DMS79 treated with DMSO at 0.1 percent for 48 hours (cell line): ENCODE data around the gene ASB8.
"Not testable (repeated sequence)": the region's sequence is repeated elsewhere in the genome, so short reads cannot be mapped to it uniquely, and the experiment has no call there.

Experiments
- DNase-seq: peaks from one replicate; lab custom pipeline; 2025; lab: John Stamatoyannopoulos, UW

The ASB8 gene

GRCh38 chr12:48142818-48143674 lies 14.3 kb downstream of the ASB8 start:
- DNase-seq: no peak

- DNase-seq: no peak
Observed at GRCh38 chr12:48135027-48135426, 22.3 kb downstream of the ASB8 start.

GRCh38 chr12:48132826-48133225 lies 24.5 kb downstream of the ASB8 start:
- DNase-seq: no peak

- DNase-seq: no peak
Observed at GRCh38 chr12:48131517-48131916, 25.8 kb downstream of the ASB8 start.

GRCh38 chr12:48129376-48129775 lies 27.9 kb downstream of the ASB8 start:
- no peak for DNase-seq

GRCh38 chr12:48128800-48129199 lies 28.5 kb downstream of the ASB8 start:
- no peak for DNase-seq

- DNase-seq: no peak
Observed at GRCh38 chr12:48126953-48127630, 30.2 kb downstream of the ASB8 start.

- no peak for DNase-seq
Observed at GRCh38 chr12:48125985-48126384, 31.3 kb downstream of the ASB8 start.

GRCh38 chr12:48125542-48125941 lies 31.8 kb downstream of the ASB8 start:
- DNase-seq: not testable (repeated sequence)

GRCh38 chr12:48123169-48123568 lies 34.1 kb downstream of the ASB8 start:
- DNase-seq: no peak

- DNase-seq: no peak
Observed at GRCh38 chr12:48122065-48122834, 35.1 kb downstream of the ASB8 start.

- DNase-seq: no peak
Observed at GRCh38 chr12:48121522-48121921, 35.8 kb downstream of the ASB8 start.

- peak; percentile 52 for DNase-seq
Observed at GRCh38 chr12:48119834-48120195, 37.5 kb downstream of the ASB8 start.

GRCh38 chr12:48119078-48119833 lies 38.1 kb downstream of the ASB8 start, which contains the start of gene PFKM:
Gene PFKM (plus strand): TSS chr12:48119364. CDS start chr12:48122775, 3,411 bp downstream.
- peak; percentile 85 for DNase-seq

GRCh38 chr12:48118284-48118871 lies 38.9 kb downstream of the ASB8 start:
- DNase-seq: peak; percentile 46

GRCh38 chr12:48115957-48116356 lies 41.4 kb downstream of the ASB8 start:
- no peak for DNase-seq

GRCh38 chr12:48111312-48111693 lies 46.0 kb downstream of the ASB8 start:
- DNase-seq: not testable (repeated sequence)

- no peak for DNase-seq
Observed at GRCh38 chr12:48110691-48111311, 46.5 kb downstream of the ASB8 start.

- DNase-seq: no peak
Observed at GRCh38 chr12:48109424-48109823, 47.9 kb downstream of the ASB8 start.

GRCh38 chr12:48106681-48107613 lies 50.4 kb downstream of the ASB8 start:
- no peak for DNase-seq
